ENCODE results near the gene FOXL3. TPM values are rescaled to one million over a fixed set of nuclear protein-coding genes. Genes with fewer than 3 reads are reported as not detected.

The FOXL3 gene
- total and polyA plus RNA-seq, 12 donors: not detected

- intact Hi-C loops (cut with DNase I): no loop called here
- TF ChIP-seq, protein P1, sequence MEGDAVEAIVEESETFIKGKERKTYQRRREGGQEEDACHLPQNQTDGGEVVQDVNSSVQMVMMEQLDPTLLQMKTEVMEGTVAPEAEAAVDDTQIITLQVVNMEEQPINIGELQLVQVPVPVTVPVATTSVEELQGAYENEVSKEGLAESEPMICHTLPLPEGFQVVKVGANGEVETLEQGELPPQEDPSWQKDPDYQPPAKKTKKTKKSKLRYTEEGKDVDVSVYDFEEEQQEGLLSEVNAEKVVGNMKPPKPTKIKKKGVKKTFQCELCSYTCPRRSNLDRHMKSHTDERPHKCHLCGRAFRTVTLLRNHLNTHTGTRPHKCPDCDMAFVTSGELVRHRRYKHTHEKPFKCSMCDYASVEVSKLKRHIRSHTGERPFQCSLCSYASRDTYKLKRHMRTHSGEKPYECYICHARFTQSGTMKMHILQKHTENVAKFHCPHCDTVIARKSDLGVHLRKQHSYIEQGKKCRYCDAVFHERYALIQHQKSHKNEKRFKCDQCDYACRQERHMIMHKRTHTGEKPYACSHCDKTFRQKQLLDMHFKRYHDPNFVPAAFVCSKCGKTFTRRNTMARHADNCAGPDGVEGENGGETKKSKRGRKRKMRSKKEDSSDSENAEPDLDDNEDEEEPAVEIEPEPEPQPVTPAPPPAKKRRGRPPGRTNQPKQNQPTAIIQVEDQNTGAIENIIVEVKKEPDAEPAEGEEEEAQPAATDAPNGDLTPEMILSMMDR (IDR thresholded peaks at IDR 0.05): no peak
- TF ChIP-seq POLR2A (IDR thresholded peaks at IDR 0.05): no peak
- 86 to 92% (median 88%) methylated on average over 11 to 18 of the region's 18 CpGs for WGBS, 4 donors
- no peak overlapping the region for H3K27ac ChIP-seq
- no peaks in the 10 kb centered on the region for H3K4me1 ChIP-seq (replicated peaks in 1 of 2)
- H3K36me3 ChIP-seq (replicated peaks in 1 of 2): no peaks in the 10 kb centered on the region
- H3K4me3 ChIP-seq: no peak overlapping the region
- no peaks in the 10 kb centered on the region for H3K9me3 ChIP-seq (replicated peaks in 1 of 3)
- no peak for DNase-seq
- no peaks in the 10 kb centered on the region for H3K27me3 ChIP-seq
These were observed 12.4 kb downstream of the FOXL3 start for GRCh38 chr7:302054-302992.

- peaks cover 0 to 5% (median 0%) of the 10 kb centered on the region in 3 donors for H3K9me3 ChIP-seq (replicated peaks in 1 of 3)
- no peak overlapping the region for H3K4me3 ChIP-seq
- no peak for DNase-seq
- no peaks in the 10 kb centered on the region for H3K27me3 ChIP-seq
- no peak overlapping the region for H3K27ac ChIP-seq
- WGBS, 4 donors: 71 to 86% (median 83%) methylated on average over 11 of the region's 11 CpGs
- H3K4me1 ChIP-seq (replicated peaks in 1 of 2): no peaks in the 10 kb centered on the region
- H3K36me3 ChIP-seq (replicated peaks in 1 of 2): no peaks in the 10 kb centered on the region
- TF ChIP-seq, protein P1 (IDR thresholded peaks at IDR 0.05): no peak
- no peak for TF ChIP-seq POLR2A (IDR thresholded peaks at IDR 0.05)
- intact Hi-C loops (cut with DNase I): no loop called here
These were observed 13.5 kb downstream of the FOXL3 start for GRCh38 chr7:303425-303824.

- intact Hi-C loops (cut with DNase I): no loop called here
- WGBS, 4 donors: 78 to 89% (median 81%) methylated on average over 18 to 24 of the region's 24 CpGs
- Histone ChIP-seq H3K27me3 (no peaks in the 10 kb centered on the region), H3K9me3 (replicated peaks in 1 of 3) (peaks cover 0 to 5% (median 0%) of the 10 kb centered on the region in 3 donors), H3K4me3 (no peak overlapping the region), H3K27ac (no peak overlapping the region), H3K4me1 (replicated peaks in 1 of 2) (no peaks in the 10 kb centered on the region), H3K36me3 (replicated peaks in 1 of 2) (no peaks in the 10 kb centered on the region)
- TF ChIP-seq POLR2A (IDR thresholded peaks at IDR 0.05): no peak
- TF ChIP-seq, protein P1 (IDR thresholded peaks at IDR 0.05): no peak
- no peak for DNase-seq
These were observed 14.1 kb downstream of the FOXL3 start for GRCh38 chr7:303884-304573.

Data from adrenal gland (tissue), 12 donors.